SK-N-SH treated with all-trans-retinoic acid at 6 μM for 48 hours (cell line): ENCODE results near the gene LAMC1.

ENCODE experiments used
- ATAC-seq: fragments of 200-7000 bp; cut with Tn5 transposase; 3 replicates; pipeline ENCODE4 v1.9.1; 2020; ENCODE audit warnings: mild to moderate bottlenecking, moderate library complexity
- ARNTL ChIP-seq: fragments of 450-650 bp; formaldehyde crosslinking; IDR thresholded peaks from 2 replicates; pipeline ENCODE4 v1.5.0; 2020; ENCODE audit warnings: low read depth, mild to moderate bottlenecking, moderate library complexity, borderline replicate concordance
- BACH2 ChIP-seq: fragments of 250-450 bp; sonication (Bioruptor Pico); IDR thresholded peaks from 2 replicates; pipeline ENCODE4 v1.9.0; 2021; ENCODE audit warnings: mild to moderate bottlenecking, borderline replicate concordance
- ESRRG ChIP-seq: fragments of 250-450 bp; sonication (Bioruptor Pico); IDR thresholded peaks from 2 replicates; pipeline ENCODE4 v1.6.1; 2021; ENCODE audit warnings: mild to moderate bottlenecking
- GLIS3 ChIP-seq: fragments of 250-450 bp; sonication (Bioruptor Pico); IDR thresholded peaks from 2 replicates; pipeline ENCODE4 v1.5.0; 2020; ENCODE audit warnings: mild to moderate bottlenecking, moderate library complexity
- ISL1 ChIP-seq: fragments of 250-450 bp; sonication (Bioruptor Pico); IDR thresholded peaks from 2 replicates; pipeline ENCODE4 v2.1.2; 2022; ENCODE audit warnings: mild to moderate bottlenecking, moderate library complexity
- OSR1 ChIP-seq: fragments of 250-450 bp; sonication (Bioruptor Pico); IDR thresholded peaks from 2 replicates; pipeline ENCODE4 v1.8.0; 2022; ENCODE audit warnings: moderate library complexity, mild to moderate bottlenecking, inconsistent platforms
- PPARA ChIP-seq: fragments of 250-450 bp; sonication (Bioruptor Pico); IDR thresholded peaks from 2 replicates; pipeline ENCODE4 v1.5.0; 2020; ENCODE audit warnings: mild to moderate bottlenecking, borderline replicate concordance
- RARB ChIP-seq: fragments of 250-450 bp; sonication (Bioruptor Pico); IDR thresholded peaks from 2 replicates; pipeline ENCODE4 v1.8.0; 2021; ENCODE audit warnings: mild to moderate bottlenecking, moderate library complexity
- SNAI2 ChIP-seq: fragments of 250-450 bp; sonication (Bioruptor Pico); IDR thresholded peaks from 2 replicates; pipeline ENCODE4 v1.5.0; 2020; ENCODE audit warnings: mild to moderate bottlenecking, moderate library complexity
- TCF4 ChIP-seq: fragments of 250-450 bp; sonication (Bioruptor Pico); IDR thresholded peaks from 2 replicates; pipeline ENCODE4 v1.8.0; 2021; ENCODE audit warnings: mild to moderate bottlenecking, moderate library complexity, borderline replicate concordance
- TOX ChIP-seq: fragments of 250-450 bp; sonication (Bioruptor Pico); IDR thresholded peaks from 2 replicates; pipeline ENCODE4 v1.8.0; 2021; ENCODE audit warnings: mild to moderate bottlenecking, moderate library complexity, borderline replicate concordance
- ZC3H10 ChIP-seq: fragments of 250-450 bp; sonication (Bioruptor Pico); IDR thresholded peaks from 2 replicates; pipeline ENCODE4 v1.5.1; 2021; ENCODE audit warnings: mild to moderate bottlenecking, moderate library complexity
- ZFP3 ChIP-seq: fragments of 250-450 bp; sonication (Bioruptor Pico); IDR thresholded peaks from 2 replicates; pipeline ENCODE4 v1.5.0; 2020; ENCODE audit warnings: mild to moderate bottlenecking, moderate library complexity
- ZFP30 ChIP-seq: fragments of 450-650 bp; formaldehyde crosslinking; IDR thresholded peaks from 2 replicates; pipeline ENCODE4 v1.5.0; 2022; ENCODE audit warnings: mild to moderate bottlenecking, moderate library complexity
- ZNF70 ChIP-seq: fragments of 450-650 bp; formaldehyde crosslinking; IDR thresholded peaks from 2 replicates; pipeline ENCODE4 v1.5.0; 2020; ENCODE audit warnings: mild to moderate bottlenecking, moderate library complexity
- ZNF8 ChIP-seq: fragments of 450-650 bp; formaldehyde crosslinking; IDR thresholded peaks from 2 replicates; pipeline ENCODE4 v1.5.0; 2020; ENCODE audit warnings: mild to moderate bottlenecking, moderate library complexity
- TF ChIP-seq, protein P1 (sequence below): fragments of 250-450 bp; sonication (Bioruptor Pico); IDR thresholded peaks from 2 replicates; pipeline ENCODE4 v1.5.0; 2020; ENCODE audit warnings: mild to moderate bottlenecking, moderate library complexity
- TF ChIP-seq, protein P2 (sequence below): fragments of 250-450 bp; sonication (Bioruptor Pico); IDR thresholded peaks from 2 replicates; pipeline ENCODE4 v1.8.0; 2020; ENCODE audit warnings: mild to moderate bottlenecking, moderate library complexity, borderline replicate concordance
- TF ChIP-seq, protein P3 (sequence below): fragments of 250-450 bp; sonication (Bioruptor Pico); IDR thresholded peaks from 2 replicates; pipeline ENCODE4 v1.8.0; 2021; ENCODE audit warnings: low read depth, mild to moderate bottlenecking, moderate library complexity, borderline replicate concordance
- TF ChIP-seq, protein P4 (sequence below): fragments of 250-450 bp; sonication (Bioruptor Pico); IDR thresholded peaks from 2 replicates; pipeline ENCODE4 v1.5.1; 2020; ENCODE audit warnings: low read depth, mild to moderate bottlenecking, moderate library complexity
- TF ChIP-seq, protein P5 (sequence below): fragments of 250-450 bp; sonication (Bioruptor Pico); IDR thresholded peaks from 2 replicates; pipeline ENCODE4 v1.5.1; 2021; ENCODE audit warnings: mild to moderate bottlenecking, moderate library complexity

The LAMC1 gene

DNA sequence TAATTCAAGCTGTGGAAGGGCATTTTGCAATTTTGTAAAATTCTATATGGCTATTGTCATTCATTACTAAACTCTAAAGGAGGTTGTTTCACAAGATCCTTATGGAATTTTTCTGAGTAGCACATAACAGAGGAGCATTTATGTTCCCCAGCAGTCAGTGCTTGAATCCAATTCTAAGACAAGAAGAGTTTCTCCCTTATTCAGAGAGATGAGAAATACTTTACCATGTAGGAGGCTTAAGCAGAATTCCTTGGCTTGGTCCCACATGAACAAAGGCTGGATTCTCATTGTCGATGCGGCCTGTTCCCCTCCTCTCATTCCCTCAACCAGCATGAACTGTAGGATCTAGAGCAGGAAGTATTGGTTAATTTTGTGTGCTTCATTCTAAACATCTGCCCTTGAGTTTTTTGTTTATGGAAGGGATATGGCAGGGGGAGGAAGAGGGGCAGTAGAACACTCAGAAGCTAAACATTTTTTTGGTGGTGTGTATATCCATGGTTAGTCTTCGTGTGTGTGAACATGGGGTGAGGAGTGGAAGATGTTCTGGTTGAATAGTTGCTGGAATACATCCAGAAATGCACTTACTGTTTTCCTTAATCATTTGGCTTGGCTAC lies 74.3 kb downstream of the LAMC1 start:
- ATAC-seq = no peak; the same call in 2 of the 3 replicates
- TF ChIP-seq TOX (CRISPR knock-in tag) (no peak), ZC3H10 (CRISPR knock-in tag) (no peak), ESRRG (CRISPR knock-in tag) (no peak), PPARA (CRISPR knock-in tag) (no peak), ZNF70 (no peak), RARB (no peak), ZNF8 (CRISPR knock-in tag) (no peak), TCF4 (CRISPR knock-in tag) (no peak), ZFP30 (CRISPR knock-in tag) (no peak), ISL1 (no peak), ARNTL (no peak), GLIS3 (no peak), SNAI2 (no peak), OSR1 (CRISPR knock-in tag) (no peak), BACH2 (CRISPR knock-in tag) (no peak)
- TF ChIP-seq, protein P1, sequence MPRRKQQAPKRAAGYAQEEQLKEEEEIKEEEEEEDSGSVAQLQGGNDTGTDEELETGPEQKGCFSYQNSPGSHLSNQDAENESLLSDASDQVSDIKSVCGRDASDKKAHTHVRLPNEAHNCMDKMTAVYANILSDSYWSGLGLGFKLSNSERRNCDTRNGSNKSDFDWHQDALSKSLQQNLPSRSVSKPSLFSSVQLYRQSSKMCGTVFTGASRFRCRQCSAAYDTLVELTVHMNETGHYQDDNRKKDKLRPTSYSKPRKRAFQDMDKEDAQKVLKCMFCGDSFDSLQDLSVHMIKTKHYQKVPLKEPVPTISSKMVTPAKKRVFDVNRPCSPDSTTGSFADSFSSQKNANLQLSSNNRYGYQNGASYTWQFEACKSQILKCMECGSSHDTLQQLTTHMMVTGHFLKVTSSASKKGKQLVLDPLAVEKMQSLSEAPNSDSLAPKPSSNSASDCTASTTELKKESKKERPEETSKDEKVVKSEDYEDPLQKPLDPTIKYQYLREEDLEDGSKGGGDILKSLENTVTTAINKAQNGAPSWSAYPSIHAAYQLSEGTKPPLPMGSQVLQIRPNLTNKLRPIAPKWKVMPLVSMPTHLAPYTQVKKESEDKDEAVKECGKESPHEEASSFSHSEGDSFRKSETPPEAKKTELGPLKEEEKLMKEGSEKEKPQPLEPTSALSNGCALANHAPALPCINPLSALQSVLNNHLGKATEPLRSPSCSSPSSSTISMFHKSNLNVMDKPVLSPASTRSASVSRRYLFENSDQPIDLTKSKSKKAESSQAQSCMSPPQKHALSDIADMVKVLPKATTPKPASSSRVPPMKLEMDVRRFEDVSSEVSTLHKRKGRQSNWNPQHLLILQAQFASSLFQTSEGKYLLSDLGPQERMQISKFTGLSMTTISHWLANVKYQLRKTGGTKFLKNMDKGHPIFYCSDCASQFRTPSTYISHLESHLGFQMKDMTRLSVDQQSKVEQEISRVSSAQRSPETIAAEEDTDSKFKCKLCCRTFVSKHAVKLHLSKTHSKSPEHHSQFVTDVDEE (CRISPR knock-in tag) = no peak
- TF ChIP-seq, protein P2, sequence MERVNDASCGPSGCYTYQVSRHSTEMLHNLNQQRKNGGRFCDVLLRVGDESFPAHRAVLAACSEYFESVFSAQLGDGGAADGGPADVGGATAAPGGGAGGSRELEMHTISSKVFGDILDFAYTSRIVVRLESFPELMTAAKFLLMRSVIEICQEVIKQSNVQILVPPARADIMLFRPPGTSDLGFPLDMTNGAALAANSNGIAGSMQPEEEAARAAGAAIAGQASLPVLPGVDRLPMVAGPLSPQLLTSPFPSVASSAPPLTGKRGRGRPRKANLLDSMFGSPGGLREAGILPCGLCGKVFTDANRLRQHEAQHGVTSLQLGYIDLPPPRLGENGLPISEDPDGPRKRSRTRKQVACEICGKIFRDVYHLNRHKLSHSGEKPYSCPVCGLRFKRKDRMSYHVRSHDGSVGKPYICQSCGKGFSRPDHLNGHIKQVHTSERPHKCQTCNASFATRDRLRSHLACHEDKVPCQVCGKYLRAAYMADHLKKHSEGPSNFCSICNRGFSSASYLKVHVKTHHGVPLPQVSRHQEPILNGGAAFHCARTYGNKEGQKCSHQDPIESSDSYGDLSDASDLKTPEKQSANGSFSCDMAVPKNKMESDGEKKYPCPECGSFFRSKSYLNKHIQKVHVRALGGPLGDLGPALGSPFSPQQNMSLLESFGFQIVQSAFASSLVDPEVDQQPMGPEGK (CRISPR knock-in tag) = no peak
- TF ChIP-seq, protein P3, sequence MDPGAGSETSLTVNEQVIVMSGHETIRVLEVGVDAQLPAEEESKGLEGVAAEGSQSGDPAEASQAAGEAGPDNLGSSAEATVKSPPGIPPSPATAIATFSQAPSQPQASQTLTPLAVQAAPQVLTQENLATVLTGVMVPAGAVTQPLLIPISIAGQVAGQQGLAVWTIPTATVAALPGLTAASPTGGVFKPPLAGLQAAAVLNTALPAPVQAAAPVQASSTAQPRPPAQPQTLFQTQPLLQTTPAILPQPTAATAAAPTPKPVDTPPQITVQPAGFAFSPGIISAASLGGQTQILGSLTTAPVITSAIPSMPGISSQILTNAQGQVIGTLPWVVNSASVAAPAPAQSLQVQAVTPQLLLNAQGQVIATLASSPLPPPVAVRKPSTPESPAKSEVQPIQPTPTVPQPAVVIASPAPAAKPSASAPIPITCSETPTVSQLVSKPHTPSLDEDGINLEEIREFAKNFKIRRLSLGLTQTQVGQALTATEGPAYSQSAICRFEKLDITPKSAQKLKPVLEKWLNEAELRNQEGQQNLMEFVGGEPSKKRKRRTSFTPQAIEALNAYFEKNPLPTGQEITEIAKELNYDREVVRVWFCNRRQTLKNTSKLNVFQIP (CRISPR knock-in tag) = no peak
- TF ChIP-seq, protein P4, sequence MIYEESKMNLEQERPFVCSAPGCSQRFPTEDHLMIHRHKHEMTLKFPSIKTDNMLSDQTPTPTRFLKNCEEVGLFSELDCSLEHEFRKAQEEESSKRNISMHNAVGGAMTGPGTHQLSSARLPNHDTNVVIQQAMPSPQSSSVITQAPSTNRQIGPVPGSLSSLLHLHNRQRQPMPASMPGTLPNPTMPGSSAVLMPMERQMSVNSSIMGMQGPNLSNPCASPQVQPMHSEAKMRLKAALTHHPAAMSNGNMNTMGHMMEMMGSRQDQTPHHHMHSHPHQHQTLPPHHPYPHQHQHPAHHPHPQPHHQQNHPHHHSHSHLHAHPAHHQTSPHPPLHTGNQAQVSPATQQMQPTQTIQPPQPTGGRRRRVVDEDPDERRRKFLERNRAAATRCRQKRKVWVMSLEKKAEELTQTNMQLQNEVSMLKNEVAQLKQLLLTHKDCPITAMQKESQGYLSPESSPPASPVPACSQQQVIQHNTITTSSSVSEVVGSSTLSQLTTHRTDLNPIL (CRISPR knock-in tag) = no peak

DNA sequence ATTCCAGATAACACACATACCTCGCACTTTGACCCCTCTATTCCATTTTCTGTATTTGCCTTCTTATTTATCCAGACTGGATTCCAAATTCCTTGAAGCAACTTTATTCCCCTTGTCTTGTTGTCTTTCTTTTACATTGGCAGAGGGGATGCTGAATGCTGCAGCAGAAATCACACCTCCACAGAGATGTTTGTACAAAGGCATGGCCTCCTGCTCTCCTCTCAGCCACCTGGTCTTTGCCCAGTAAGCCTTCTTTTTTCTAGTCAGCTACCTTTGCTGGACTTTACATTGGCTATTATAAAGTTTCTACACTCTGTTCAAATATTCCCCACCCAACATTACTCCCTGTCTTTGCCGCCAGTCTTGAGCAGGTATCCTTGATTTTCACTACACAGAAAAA lies 75.1 kb downstream of the LAMC1 start:
- no peak for ATAC-seq
- no peak for TF ChIP-seq PPARA (CRISPR knock-in tag)
- TF ChIP-seq, protein P2 (CRISPR knock-in tag) = no peak
- no peak for TF ChIP-seq RARB
- no peak for TF ChIP-seq ZC3H10 (CRISPR knock-in tag)
- TF ChIP-seq OSR1 (CRISPR knock-in tag) = no peak
- TF ChIP-seq, protein P3 (CRISPR knock-in tag) = no peak
- TF ChIP-seq ARNTL = no peak
- no peak for TF ChIP-seq TOX (CRISPR knock-in tag)
- no peak for TF ChIP-seq ZFP3 (CRISPR knock-in tag)
- TF ChIP-seq SNAI2 = no peak
- TF ChIP-seq, protein P1 (CRISPR knock-in tag) = no peak
- TF ChIP-seq, protein P5, sequence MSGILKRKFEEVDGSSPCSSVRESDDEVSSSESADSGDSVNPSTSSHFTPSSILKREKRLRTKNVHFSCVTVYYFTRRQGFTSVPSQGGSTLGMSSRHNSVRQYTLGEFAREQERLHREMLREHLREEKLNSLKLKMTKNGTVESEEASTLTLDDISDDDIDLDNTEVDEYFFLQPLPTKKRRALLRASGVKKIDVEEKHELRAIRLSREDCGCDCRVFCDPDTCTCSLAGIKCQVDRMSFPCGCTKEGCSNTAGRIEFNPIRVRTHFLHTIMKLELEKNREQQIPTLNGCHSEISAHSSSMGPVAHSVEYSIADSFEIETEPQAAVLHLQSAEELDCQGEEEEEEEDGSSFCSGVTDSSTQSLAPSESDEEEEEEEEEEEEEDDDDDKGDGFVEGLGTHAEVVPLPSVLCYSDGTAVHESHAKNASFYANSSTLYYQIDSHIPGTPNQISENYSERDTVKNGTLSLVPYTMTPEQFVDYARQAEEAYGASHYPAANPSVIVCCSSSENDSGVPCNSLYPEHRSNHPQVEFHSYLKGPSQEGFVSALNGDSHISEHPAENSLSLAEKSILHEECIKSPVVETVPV (CRISPR knock-in tag) = no peak
